Duodenal mucosa (tissue), 2 donors: ENCODE results near the gene PCYT2.

Experiments used
- H3K27ac ChIP-seq: one replicate; pipeline ENCODE4 v1.7.0; 2013; ENCODE audit warnings: low read depth, low read length
- H3K27me3 ChIP-seq, 2 donors: one replicate each; pipeline ENCODE4 v1.7.0; 2013; ENCODE audit warnings: low read length in 2 of 2, control low read depth in 1 of 2; ENCODE audit not compliant: insufficient read depth in 2 of 2, control insufficient read depth in 1 of 2
- H3K36me3 ChIP-seq, 2 donors: one replicate each; pipeline ENCODE4 v1.7.0; 2013; ENCODE audit warnings: low read length in 2 of 2, control low read depth in 1 of 2; ENCODE audit not compliant: insufficient read depth in 2 of 2, control insufficient read depth in 1 of 2
- H3K4me1 ChIP-seq, 2 donors: one replicate each; pipeline ENCODE4 v1.7.0; 2013; ENCODE audit warnings: low read length in 2 of 2, control low read depth in 1 of 2; ENCODE audit not compliant: insufficient read depth in 2 of 2, control insufficient read depth in 1 of 2
- H3K4me3 ChIP-seq, 2 donors: one replicate each; pipeline ENCODE4 v1.7.0; 2013; ENCODE audit warnings: low read length in 2 of 2, low read depth in 1 of 2
- H3K9ac ChIP-seq, 2 donors: one replicate each; pipeline ENCODE4 v1.7.0; 2013; ENCODE audit warnings: low read length in 2 of 2, low read depth in 1 of 2
- H3K9me3 ChIP-seq, 2 donors: one replicate each; pipeline ENCODE4 v1.7.0; 2013; ENCODE audit warnings: low read length in 2 of 2, control low read depth in 1 of 2; ENCODE audit not compliant: control insufficient read depth in 1 of 2

The PCYT2 gene

DNA sequence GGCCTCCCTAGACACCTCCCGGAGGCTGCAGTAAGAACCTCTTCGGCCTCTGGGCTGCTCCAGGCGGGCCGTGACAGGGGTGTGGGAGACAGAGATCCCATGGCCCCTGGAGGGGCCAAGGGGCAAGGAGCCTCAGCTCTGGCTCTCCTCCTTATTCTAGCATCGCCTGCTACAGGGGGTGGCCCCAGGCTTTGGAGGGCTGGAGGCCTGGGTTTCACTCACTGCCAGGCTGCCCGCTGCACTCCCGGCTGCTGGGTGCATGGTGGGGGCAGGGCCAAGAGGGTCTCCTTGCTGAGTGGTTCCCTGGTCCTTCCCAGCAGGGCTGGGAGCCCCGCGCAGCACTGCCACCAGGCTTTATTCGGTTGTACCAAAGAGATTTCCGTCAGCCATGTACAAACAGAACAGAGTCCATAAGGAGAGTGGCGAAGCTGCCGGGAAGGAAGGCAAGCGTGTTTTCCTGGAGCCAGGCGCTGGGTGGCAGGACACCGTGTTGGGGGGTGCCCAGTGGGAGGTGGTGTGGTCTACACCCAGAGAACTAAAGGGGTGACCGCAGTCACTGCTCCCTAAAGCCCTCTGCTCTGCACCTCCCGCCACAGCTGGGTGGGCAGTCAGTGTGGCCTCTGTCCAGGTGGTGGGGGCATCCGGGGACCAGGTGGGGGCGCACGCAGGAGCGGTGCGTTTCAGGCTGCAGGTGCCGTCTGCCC, 7.2 kb downstream of the PCYT2 start:
- Histone ChIP-seq H3K27me3 (no peaks in the 10 kb centered on the region), H3K36me3 (peaks cover 28 to 63% of the 10 kb centered on the region in 2 donors), H3K9ac (no peak overlapping the region), H3K9me3 (no peaks in the 10 kb centered on the region), H3K4me1 (peaks cover 4 to 14% of the 10 kb centered on the region in 2 donors), H3K27ac (no peak overlapping the region), H3K4me3 (no peak overlapping the region)

DNA sequence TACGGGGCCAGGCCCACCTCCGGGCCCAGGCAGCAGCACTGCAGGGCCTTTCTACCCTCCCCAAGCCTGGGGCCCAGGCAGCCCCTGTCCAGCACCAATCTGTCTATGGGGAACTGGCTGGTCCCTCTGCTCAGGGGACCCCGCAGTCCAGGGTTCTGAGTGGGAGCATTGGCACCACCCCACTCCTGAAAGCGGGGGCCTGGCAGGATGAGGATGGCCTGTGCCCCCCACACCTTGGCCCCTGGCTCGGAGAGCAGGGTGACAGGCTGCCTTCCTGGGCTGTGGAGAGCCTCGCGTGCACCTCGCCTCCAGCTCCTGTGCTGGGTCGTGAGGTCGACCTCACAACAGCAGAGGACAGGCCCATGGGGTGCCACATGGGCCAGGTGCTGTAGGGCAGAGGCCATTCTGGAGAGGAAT, 7.8 kb downstream of the PCYT2 start:
- no peaks in the 10 kb centered on the region for H3K9me3 ChIP-seq
- H3K9ac ChIP-seq: no peak overlapping the region
- peaks cover 22 to 68% of the 10 kb centered on the region in 2 donors for H3K36me3 ChIP-seq
- no peaks in the 10 kb centered on the region for H3K27me3 ChIP-seq
- H3K27ac ChIP-seq: no peak overlapping the region
- peaks cover 4 to 14% of the 10 kb centered on the region in 2 donors for H3K4me1 ChIP-seq
- H3K4me3 ChIP-seq: no peak overlapping the region

DNA sequence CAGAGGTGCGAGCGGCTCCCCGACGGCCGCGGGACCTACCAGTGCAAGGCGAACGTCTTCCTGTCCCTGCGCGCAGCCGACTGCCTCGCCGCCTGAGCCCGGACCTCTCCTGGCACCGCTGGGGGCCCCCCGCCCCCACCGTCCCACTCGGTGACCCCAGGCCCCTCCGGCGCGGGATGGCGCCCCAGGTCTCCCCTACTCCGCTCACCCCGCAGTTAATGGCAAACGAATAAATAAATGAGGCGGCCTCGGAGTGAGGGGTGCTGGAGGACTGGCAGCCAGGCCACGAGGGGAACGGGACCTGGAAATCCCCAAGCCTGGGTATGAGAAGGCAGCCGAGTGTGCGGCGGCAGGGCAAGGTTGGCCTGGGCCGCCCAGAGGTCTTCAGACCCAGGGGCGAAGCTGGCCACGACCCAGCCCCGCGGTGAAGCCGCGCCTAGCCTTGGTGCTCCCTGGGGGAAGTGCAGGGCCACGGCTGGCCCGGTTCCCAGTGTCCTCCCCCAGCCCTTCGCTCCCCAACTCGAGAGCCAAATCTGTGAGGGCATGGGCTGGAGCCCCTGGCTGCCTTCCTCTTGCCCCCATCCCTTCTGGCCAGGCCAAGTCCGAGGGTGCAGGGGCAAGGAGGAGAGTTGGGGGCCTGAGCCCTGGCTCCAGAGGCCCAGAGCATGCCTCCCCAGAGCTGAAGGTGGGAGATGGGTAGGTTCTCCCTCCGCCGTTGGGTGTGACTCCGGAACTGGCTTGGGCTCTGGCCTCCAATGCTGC, 8.4 kb downstream of the PCYT2 start:
- no peak overlapping the region for H3K27ac ChIP-seq
- no peak overlapping the region for H3K9ac ChIP-seq
- peaks cover 23 to 68% of the 10 kb centered on the region in 2 donors for H3K36me3 ChIP-seq
- H3K27me3 ChIP-seq: no peaks in the 10 kb centered on the region
- no peaks in the 10 kb centered on the region for H3K9me3 ChIP-seq
- H3K4me3 ChIP-seq: no peak overlapping the region
- H3K4me1 ChIP-seq: peaks cover 4 to 14% of the 10 kb centered on the region in 2 donors

DNA sequence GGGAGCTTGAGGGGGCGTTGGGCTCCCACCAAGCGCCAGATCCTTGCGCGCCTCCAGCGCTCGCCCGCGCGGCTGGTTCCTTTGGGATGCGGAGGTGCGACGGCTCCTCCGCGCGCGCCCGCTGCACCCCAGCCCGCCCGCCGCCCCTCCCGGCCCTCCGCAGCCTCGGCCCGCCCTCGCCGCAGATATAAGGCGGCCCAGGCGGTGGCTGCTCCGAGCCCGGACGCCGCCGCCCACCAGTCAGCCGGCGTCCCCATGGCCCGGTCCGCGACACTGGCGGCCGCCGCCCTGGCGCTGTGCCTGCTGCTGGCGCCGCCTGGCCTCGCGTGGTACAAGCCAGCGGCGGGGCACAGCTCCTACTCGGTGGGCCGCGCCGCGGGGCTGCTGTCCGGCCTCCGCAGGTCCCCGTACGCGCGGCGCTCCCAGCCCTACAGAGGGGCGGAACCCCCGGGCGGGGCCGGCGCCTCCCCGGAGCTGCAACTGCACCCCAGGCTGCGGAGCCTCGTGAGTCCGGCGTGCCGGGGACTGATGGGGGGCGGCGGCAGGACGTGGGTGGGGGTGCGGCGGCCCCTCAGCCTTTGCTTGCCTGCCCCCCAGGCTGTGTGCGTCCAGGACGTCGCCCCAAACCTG, 9.1 kb downstream of the PCYT2 start, which contains the start of gene NPB:
Gene NPB, plus strand, starts transcription at position 216 of the 630 bp plus-strand sequence. Its CDS starts 40 bp downstream, at position 256.
- Histone ChIP-seq H3K36me3 (peaks cover 17 to 68% of the 10 kb centered on the region in 2 donors), H3K27ac (no peak within 1 kb of the TSS), H3K4me1 (peaks cover 4 to 14% of the 10 kb centered on the region in 2 donors), H3K9me3 (no peaks in the 10 kb centered on the region), H3K9ac (no peak within 1 kb of the TSS), H3K27me3 (no peaks in the 10 kb centered on the region), H3K4me3 (no peak within 1 kb of the TSS)

DNA sequence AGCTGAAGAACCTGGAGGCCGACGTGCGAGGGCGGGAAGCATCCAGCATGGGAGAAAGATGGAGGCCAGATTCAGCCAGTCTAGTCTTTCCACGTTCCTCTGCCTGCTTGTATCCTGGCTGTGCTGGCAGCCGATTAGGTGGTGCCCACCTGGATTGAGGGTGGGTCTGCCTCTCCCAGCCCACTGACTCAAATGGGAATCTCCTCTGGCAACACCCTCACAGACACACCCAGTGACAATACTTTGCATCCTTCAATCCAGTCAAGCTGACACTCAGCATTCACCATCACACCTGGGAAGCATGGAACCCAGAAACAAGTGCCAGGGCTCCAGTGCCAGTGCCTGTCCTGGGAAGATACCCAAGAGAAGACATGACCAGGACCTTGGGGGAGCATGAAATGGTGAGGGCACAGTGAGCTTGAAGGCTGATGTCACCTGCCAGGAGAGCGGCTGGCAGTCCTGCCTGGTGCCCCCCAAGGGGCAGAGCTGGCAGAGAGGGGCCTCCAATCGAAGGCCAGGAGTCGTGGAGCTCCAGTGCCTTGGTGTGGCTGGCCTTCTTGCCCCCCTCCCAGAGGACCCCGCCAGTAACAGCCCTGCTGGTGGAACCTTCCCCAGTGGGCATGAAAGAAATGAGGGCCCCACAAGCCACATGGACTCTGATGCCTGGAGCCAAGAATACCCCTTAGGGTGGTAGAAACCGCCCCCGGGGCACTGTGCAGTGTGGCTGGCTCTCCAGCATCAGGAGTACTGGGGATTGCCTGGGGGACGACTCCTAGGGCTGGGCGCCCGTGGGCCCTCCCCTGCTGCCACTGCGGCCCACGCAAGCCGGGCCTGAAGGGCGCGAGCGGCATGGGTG, 9.8 kb downstream of the PCYT2 start:
- Histone ChIP-seq H3K36me3 (peaks cover 12 to 66% of the 10 kb centered on the region in 2 donors), H3K4me3 (no peak overlapping the region), H3K4me1 (peaks cover 4 to 14% of the 10 kb centered on the region in 2 donors), H3K27ac (no peak overlapping the region), H3K9me3 (no peaks in the 10 kb centered on the region), H3K9ac (no peak overlapping the region), H3K27me3 (no peaks in the 10 kb centered on the region)

DNA sequence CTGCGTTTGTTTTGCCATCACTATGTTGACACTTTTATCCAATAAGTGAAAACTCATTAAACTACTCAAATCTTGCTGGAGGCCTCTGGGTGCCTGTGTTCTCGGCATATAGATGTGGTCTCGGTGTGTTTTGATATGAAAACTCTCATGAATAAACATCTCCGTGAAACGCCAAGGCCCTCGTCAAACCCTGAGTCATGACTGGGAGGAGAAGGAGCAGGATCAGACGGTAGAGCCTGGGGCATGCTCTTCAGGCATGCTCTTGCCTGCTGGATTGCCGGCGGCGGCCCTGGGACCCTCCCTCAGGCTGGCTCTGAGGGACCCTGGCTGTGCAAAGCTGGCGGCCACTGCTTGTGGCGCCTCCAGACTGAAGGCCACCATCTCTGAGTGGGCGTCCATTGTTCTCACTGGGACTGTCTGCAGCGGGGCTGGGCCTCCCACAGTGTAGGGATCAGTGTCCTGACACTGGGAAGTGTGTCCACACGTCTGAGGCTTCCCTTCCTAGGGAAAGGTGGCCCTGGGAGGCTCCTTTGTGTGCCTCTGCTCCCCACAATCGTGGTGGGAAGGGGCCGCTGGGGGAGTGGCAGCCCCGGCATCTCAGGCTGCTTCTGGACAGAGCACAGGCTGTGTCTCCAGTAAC, 10.9 kb downstream of the PCYT2 start:
- Histone ChIP-seq H3K9me3 (no peaks in the 10 kb centered on the region), H3K36me3 (peaks cover 14 to 62% of the 10 kb centered on the region in 2 donors), H3K4me3 (no peak overlapping the region), H3K27ac (no peak overlapping the region), H3K9ac (no peak overlapping the region), H3K4me1 (peaks cover 4 to 14% of the 10 kb centered on the region in 2 donors), H3K27me3 (no peaks in the 10 kb centered on the region)

DNA sequence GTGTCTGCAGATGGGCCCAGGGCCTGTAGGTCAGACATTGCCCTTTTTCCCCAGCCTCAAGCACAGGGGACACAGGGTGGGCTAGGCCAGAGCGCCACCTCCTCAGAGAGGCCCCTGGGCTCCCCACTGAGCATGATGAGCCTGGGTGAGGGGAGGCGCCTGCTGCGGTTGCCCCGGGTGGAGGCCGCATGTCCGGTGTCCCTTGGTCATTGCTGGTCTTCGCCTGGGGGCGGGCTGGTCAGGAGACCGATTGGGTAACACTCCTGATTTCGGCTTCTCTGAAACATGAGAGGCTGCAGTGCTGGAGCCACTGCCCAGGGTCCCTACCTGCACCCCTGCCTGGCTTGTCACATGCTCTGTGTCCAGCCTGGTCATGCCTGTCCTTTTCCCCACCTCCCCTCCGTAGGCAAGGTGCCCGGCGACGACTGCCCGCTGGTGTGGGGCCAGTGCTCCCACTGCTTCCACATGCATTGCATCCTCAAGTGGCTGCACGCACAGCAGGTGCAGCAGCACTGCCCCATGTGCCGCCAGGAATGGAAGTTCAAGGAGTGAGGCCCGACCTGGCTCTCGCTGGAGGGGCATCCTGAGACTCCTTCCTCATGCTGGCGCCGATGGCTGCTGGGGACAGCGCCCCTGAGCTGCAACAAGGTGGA, 11.6 kb downstream of the PCYT2 start:
- peaks cover 14 to 56% of the 10 kb centered on the region in 2 donors for H3K36me3 ChIP-seq

DNA sequence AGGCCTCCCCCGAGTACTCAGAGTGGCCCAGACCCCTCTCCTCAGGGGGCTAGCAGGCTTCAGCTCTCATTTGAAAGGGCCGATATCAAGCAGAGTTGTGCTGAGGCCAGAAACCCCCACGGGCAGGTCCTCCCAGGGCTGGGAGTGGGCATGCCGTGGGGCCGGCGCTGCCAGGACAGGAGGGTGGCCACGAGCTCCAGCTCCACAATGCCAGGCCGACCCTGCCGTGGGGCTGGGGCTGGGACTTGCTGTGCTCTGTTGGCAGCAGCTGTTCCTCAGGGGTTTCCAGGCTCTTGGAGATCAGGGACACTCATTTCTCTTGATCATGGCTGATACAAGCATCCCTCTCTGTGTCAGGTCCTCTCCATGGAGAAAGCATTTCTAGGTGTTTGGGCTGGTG, 12.3 kb downstream of the PCYT2 start:
- H3K4me3 ChIP-seq: no peak overlapping the region
- no peak overlapping the region for H3K27ac ChIP-seq
- no peaks in the 10 kb centered on the region for H3K27me3 ChIP-seq
- peaks cover 17 to 54% of the 10 kb centered on the region in 2 donors for H3K36me3 ChIP-seq
- H3K9me3 ChIP-seq: no peaks in the 10 kb centered on the region
- H3K9ac ChIP-seq: no peak overlapping the region
- peaks cover 4 to 14% of the 10 kb centered on the region in 2 donors for H3K4me1 ChIP-seq

More for the DNA sequence above, 11.6 kb downstream of the PCYT2 start:
- no peak overlapping the region for H3K27ac ChIP-seq
- H3K9ac ChIP-seq: no peak overlapping the region
- H3K9me3 ChIP-seq: no peaks in the 10 kb centered on the region
- no peak overlapping the region for H3K4me3 ChIP-seq
- no peaks in the 10 kb centered on the region for H3K27me3 ChIP-seq
- peaks cover 4 to 14% of the 10 kb centered on the region in 2 donors for H3K4me1 ChIP-seq
